HepG2 (cell line): ENCODE results near the gene TMEM217. TPM values are rescaled to one million over a fixed set of nuclear protein-coding genes. Genes with fewer than 3 reads are reported as not detected.

Experiments used
- ATAC-seq: fragments of 200-7000 bp; cut with Tn5 transposase; 3 replicates; pipeline ENCODE4 v1.9.1; 2020; ENCODE audit warnings: mild to moderate bottlenecking, moderate library complexity
- BruUV-seq: library from RNA; stranded (reverse); fragments of 400-500 nt; replicated peaks from 2 replicates; lab custom pipeline; 2021; lab: Mats Ljungman, UMichigan
- CTCF ChIA-PET: fragments of 300-600 bp; formaldehyde crosslinking; extraction: SDS; loops from one replicate; lab custom pipeline; 2021; ENCODE audit warnings: low total read pairs, inconsistent platforms, low intra/inter-chr PET ratio; lab: Yijun Ruan, JAX
- POLR2A ChIA-PET: fragments of 350-600 bp; sonication (Branson Sonifier 250); formaldehyde crosslinking; loops from one replicate; lab custom pipeline; 2020; ENCODE audit warnings: antibody characterized with exemption, inconsistent platforms; lab: Yijun Ruan, JAX
- DNase-seq: peaks from one replicate; pipeline ENCODE4 v3.0.0-alpha.2; 2015; ENCODE audit warnings: low spot score
- FAIRE-seq: peaks from 3 replicates; lab custom pipeline; 2011; peaks lifted over from hg19 to GRCh38; lab: Jason Lieb, UNC
- H2AFZ ChIP-seq: one replicate; pipeline ENCODE4 v1.6.1; 2011; ENCODE audit warnings: low read length, inconsistent platforms
- H3K27ac ChIP-seq: fragments of 300-600 bp; 3 replicates; pipeline ENCODE4 v1.8.0; 2011; ENCODE audit warnings: mixed run types, mild to moderate bottlenecking, mixed read lengths, low read length, inconsistent platforms; ENCODE audit not compliant: insufficient read depth; ENCODE audit errors: extremely low read length
- H3K27me3 ChIP-seq, 2 experiments: fragments of 200-600 bp in 1 of 2; 2 replicates in 1 of 2; 3 replicates in 1 of 2; pipeline versions ENCODE4 v1.6.0 to v1.8.0; 2011; ENCODE audit warnings: low read length in 2 of 2, mild to moderate bottlenecking in 2 of 2, moderate library complexity in 2 of 2, inconsistent platforms in 1 of 2; ENCODE audit not compliant: insufficient read depth in 2 of 2, control insufficient read depth in 1 of 2
- H3K36me3 ChIP-seq, 2 experiments: fragments of 200-600 bp in 1 of 2; replicated peaks in 1 of 2; 2 replicates in 1 of 2; 3 replicates in 1 of 2; pipeline versions ENCODE4 v1.5.1 to v1.8.0; 2011; ENCODE audit warnings: low read length in 2 of 2, inconsistent platforms in 1 of 2; ENCODE audit not compliant: insufficient read depth in 2 of 2, control insufficient read depth in 1 of 2
- H3K4me1 ChIP-seq: 2 replicates; pipeline ENCODE4 v1.5.1; 2012; ENCODE audit warnings: low read length, inconsistent platforms; ENCODE audit not compliant: insufficient read depth
- H3K4me2 ChIP-seq: 2 replicates; pipeline ENCODE4 v1.6.0; 2011; ENCODE audit warnings: low read depth, low read length, inconsistent platforms
- H3K4me3 ChIP-seq, 3 experiments: fragments of 200-600 bp in 1 of 3; sonication (generic), shearing (Covaris generic) in 1 of 3; replicated peaks in 1 of 3; 2 replicates each; pipeline ENCODE4 v1.5.1; 2011 to 2016; ENCODE audit warnings: low read length in 3 of 3, inconsistent platforms in 2 of 3, low read depth in 2 of 3, mild to moderate bottlenecking in 2 of 3, control low read depth in 1 of 3, mixed read lengths in 1 of 3; ENCODE audit not compliant: insufficient read depth in 1 of 3
- H3K79me2 ChIP-seq: one replicate; pipeline ENCODE4 v1.6.1; 2011; ENCODE audit warnings: low read length, inconsistent platforms; ENCODE audit not compliant: insufficient read depth
- H3K9ac ChIP-seq: 2 replicates; pipeline ENCODE4 v1.6.0; 2011; ENCODE audit warnings: mild to moderate bottlenecking, low read depth, low read length, inconsistent platforms; ENCODE audit not compliant: insufficient read depth
- H3K9me3 ChIP-seq: 2 replicates; pipeline ENCODE4 v1.5.1; 2012; ENCODE audit warnings: mild to moderate bottlenecking, low read length
- H4K20me1 ChIP-seq: 2 replicates; pipeline ENCODE4 v1.6.0; 2011; ENCODE audit warnings: inconsistent platforms, mild to moderate bottlenecking, low read length, moderate library complexity; ENCODE audit not compliant: insufficient read depth
- NCOA2 ChIP-seq: sonication (generic); formaldehyde crosslinking; IDR thresholded peaks from 2 replicates; pipeline ENCODE4 v1.8.0; 2022; ENCODE audit warnings: inconsistent platforms
- PCBP1 ChIP-seq: fragments of 200-400 bp; formaldehyde crosslinking; IDR thresholded peaks from 2 replicates; pipeline ENCODE4 v1.6.1; 2017; ENCODE audit warnings: mild to moderate bottlenecking, low read depth, low read length, borderline replicate concordance
- ZNF121 ChIP-seq: sonication (generic); formaldehyde crosslinking; IDR thresholded peaks from 2 replicates; pipeline ENCODE4 v1.5.0; 2020; ENCODE audit warnings: mild to moderate bottlenecking, missing genetic modification reagents
- WGBS: methylation state at CpG from one replicate; pipeline ENCODE4 v1.1.6; 2017; ENCODE audit warnings: low lambda C conversion rate; 5-methylcytosine and 5-hydroxymethylcytosine counted together
- in situ Hi-C: cut with HindIII; loops from 2 replicates; pipeline ENCODE4 v1.10.0; 2017; ENCODE audit warnings: low pct_unique_long_range_greater_than_20kb; ENCODE audit not compliant: extremely low pct_ligation_motif_present
- intact Hi-C: fragments of 100-400 bp; cut with micrococcal nuclease; formaldehyde crosslinking; loops from one replicate; pipeline ENCODE4 v1.10.0; 2022; ENCODE audit not compliant: unreplicated experiment
- polyA plus RNA-seq, 8 experiments: library from polyadenylated mRNA; depleted of rRNA in 3 of 8; stranded (reverse) in 7 of 8; unstranded in 1 of 8; fragments of >200 nt; fragmentation: Illumina TruSeq in 4 of 8; extraction: Trizol in 4 of 8; gene quantifications; 2 replicates each; pipeline versions ENCODE4 v1.2.1 to v1.2.3, GENCODE V29; 2011 to 2016; ENCODE audit warnings: low read depth in 4 of 8, missing spikeins in 1 of 8, mixed read lengths in 1 of 8; ENCODE audit not compliant: insufficient read depth in 1 of 8
- total RNA-seq, 5 experiments: library from RNA; depleted of rRNA; stranded (reverse); fragments of >200 nt; fragmentation: Illumina TruSeq; extraction: Trizol; gene quantifications; 2 replicates each; pipeline ENCODE4 v1.2.3, GENCODE V29; 2016; ENCODE audit warnings: low read depth in 1 of 5
- TF ChIP-seq, protein P1 (sequence below): sonication (generic); formaldehyde crosslinking; IDR thresholded peaks from 2 replicates; pipeline ENCODE4 v1.4.0; 2020; ENCODE audit warnings: mild to moderate bottlenecking, missing genetic modification reagents
- TF ChIP-seq, protein P2 (sequence below): sonication (generic); formaldehyde crosslinking; IDR thresholded peaks from 2 replicates; pipeline ENCODE4 v1.5.1; 2020; ENCODE audit warnings: mild to moderate bottlenecking, missing genetic modification reagents, borderline replicate concordance
- TF ChIP-seq, protein P3 (sequence below): sonication (generic); formaldehyde crosslinking; IDR thresholded peaks from 2 replicates; pipeline ENCODE4 v1.5.0; 2020; ENCODE audit warnings: missing genetic modification reagents
- TF ChIP-seq, protein P4 (sequence below): sonication (generic); formaldehyde crosslinking; IDR thresholded peaks from 2 replicates; pipeline ENCODE4 v1.5.1; 2020; ENCODE audit warnings: missing genetic modification reagents, mild to moderate bottlenecking, borderline replicate concordance

TMEM217 gene
- total and polyA plus RNA-seq, 2 of the 13 experiments (the other 11 are each of a cell fraction or from before 2014, with no cell fraction given), result 2.3 to 3.4 TPM

- TF ChIP-seq, protein P1, sequence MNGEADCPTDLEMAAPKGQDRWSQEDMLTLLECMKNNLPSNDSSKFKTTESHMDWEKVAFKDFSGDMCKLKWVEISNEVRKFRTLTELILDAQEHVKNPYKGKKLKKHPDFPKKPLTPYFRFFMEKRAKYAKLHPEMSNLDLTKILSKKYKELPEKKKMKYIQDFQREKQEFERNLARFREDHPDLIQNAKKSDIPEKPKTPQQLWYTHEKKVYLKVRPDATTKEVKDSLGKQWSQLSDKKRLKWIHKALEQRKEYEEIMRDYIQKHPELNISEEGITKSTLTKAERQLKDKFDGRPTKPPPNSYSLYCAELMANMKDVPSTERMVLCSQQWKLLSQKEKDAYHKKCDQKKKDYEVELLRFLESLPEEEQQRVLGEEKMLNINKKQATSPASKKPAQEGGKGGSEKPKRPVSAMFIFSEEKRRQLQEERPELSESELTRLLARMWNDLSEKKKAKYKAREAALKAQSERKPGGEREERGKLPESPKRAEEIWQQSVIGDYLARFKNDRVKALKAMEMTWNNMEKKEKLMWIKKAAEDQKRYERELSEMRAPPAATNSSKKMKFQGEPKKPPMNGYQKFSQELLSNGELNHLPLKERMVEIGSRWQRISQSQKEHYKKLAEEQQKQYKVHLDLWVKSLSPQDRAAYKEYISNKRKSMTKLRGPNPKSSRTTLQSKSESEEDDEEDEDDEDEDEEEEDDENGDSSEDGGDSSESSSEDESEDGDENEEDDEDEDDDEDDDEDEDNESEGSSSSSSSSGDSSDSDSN (CRISPR knock-in tag), result peak; percentile 58
Observed at GRCh38 chr6:37168811-37169495, 89.0 kb downstream of the TMEM217 start (continued).

GRCh38 chr6:37168163-37168758 lies 89.7 kb downstream of the TMEM217 start:
- Histone ChIP-seq H3K4me2 (peak overlapping the region; percentile 91), H3K27ac (no peak overlapping the region), H3K4me1 (peaks cover 55% of the 10 kb centered on the region), H3K4me3 (peak overlapping the region in 1 of 3 experiments; percentile 75; a peak in 1 of 6 replicates), H4K20me1 (peaks cover 21% of the 10 kb centered on the region), H3K36me3 (peaks cover 9 to 21% of the 10 kb centered on the region in 2 experiments), H3K9me3 (no peaks in the 10 kb centered on the region), H3K79me2 (peaks cover 35% of the 10 kb centered on the region), H2AFZ (no peak overlapping the region), H3K9ac (0 out of 2 replicates have a peak overlapping the region, but pooled peaks have one; percentile 74), H3K27me3 (no peaks in the 10 kb centered on the region; a peak in 1 of 5 replicates)
- DNase-seq (no peak), ATAC-seq (no peak), FAIRE-seq (no peak)
- intact Hi-C loops, result loop anchor here (2.0 kb wide), 1 partner anchor 13 kb away; no protein-coding TSS in a partner anchor
- CTCF ChIA-PET, result no interaction called here
- BruUV-seq, result no TSS peak
- in situ Hi-C loops, result no loop called here
- TF ChIP-seq, protein P2, sequence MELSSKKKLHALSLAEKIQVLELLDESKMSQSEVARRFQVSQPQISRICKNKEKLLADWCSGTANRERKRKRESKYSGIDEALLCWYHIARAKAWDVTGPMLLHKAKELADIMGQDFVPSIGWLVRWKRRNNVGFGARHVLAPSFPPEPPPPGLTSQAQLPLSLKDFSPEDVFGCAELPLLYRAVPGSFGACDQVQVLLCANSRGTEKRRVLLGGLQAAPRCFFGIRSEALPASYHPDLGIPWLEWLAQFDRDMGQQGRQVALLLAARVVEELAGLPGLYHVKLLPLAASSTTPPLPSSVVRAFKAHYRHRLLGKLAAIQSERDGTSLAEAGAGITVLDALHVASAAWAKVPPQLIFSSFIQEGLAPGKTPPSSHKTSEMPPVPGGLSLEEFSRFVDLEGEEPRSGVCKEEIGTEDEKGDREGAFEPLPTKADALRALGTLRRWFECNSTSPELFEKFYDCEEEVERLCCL (CRISPR knock-in tag), result 0 out of 2 replicates have a peak, but pooled peaks have one; percentile 67
- TF ChIP-seq NCOA2 (CRISPR knock-in tag), result no peak
- TF ChIP-seq PCBP1, result no peak
- no peak for TF ChIP-seq ZNF121 (CRISPR knock-in tag)
- TF ChIP-seq, protein P3, sequence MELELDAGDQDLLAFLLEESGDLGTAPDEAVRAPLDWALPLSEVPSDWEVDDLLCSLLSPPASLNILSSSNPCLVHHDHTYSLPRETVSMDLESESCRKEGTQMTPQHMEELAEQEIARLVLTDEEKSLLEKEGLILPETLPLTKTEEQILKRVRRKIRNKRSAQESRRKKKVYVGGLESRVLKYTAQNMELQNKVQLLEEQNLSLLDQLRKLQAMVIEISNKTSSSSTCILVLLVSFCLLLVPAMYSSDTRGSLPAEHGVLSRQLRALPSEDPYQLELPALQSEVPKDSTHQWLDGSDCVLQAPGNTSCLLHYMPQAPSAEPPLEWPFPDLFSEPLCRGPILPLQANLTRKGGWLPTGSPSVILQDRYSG (CRISPR knock-in tag), result 0 out of 2 replicates have a peak, but pooled peaks have one; percentile 9
- TF ChIP-seq, protein P4, sequence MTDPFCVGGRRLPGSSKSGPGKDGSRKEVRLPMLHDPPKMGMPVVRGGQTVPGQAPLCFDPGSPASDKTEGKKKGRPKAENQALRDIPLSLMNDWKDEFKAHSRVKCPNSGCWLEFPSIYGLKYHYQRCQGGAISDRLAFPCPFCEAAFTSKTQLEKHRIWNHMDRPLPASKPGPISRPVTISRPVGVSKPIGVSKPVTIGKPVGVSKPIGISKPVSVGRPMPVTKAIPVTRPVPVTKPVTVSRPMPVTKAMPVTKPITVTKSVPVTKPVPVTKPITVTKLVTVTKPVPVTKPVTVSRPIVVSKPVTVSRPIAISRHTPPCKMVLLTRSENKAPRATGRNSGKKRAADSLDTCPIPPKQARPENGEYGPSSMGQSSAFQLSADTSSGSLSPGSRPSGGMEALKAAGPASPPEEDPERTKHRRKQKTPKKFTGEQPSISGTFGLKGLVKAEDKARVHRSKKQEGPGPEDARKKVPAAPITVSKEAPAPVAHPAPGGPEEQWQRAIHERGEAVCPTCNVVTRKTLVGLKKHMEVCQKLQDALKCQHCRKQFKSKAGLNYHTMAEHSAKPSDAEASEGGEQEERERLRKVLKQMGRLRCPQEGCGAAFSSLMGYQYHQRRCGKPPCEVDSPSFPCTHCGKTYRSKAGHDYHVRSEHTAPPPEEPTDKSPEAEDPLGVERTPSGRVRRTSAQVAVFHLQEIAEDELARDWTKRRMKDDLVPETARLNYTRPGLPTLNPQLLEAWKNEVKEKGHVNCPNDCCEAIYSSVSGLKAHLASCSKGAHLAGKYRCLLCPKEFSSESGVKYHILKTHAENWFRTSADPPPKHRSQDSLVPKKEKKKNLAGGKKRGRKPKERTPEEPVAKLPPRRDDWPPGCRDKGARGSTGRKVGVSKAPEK (CRISPR knock-in tag), result peak; percentile 52; the same call in 1 of the 2 replicates
- POLR2A ChIA-PET, result interaction anchor here (1.0 to 10.3 kb wide), 11 partner anchors 20 to 145 kb away, joined by 5 to 234 read pairs (median 82); no protein-coding TSS in a partner anchor
- WGBS, result 93% methylated on average over 5 of the region's 5 CpGs
